Measurements from ENCODE around the gene ABCG8. TPM values are rescaled to one million over a fixed set of nuclear protein-coding genes. Genes with fewer than 3 reads are reported as not detected.

ABCG8 gene
- polyA plus RNA-seq, 1 of the 3 experiments (the other 2 are of a cell fraction) = not detected

- no peak for TF ChIP-seq REST (IDR thresholded peaks at IDR 0.05; ENCODE audit: low read depth, low read length)
- TF ChIP-seq GATA2 (CRISPR knock-in tag; IDR thresholded peaks at IDR 0.05) = no peak
- TF ChIP-seq PBX3 (IDR thresholded peaks at IDR 0.05) = no peak
Observed at GRCh38 chr2:43840965-43841364, 2.2 kb downstream of the ABCG8 start (continued).

GRCh38 chr2:43841949-43842865 lies 3.4 kb downstream of the ABCG8 start:
- Histone ChIP-seq H3K27ac (ENCODE audit: low read depth in 2 of 2, low read length in 1 of 2) (no peak overlapping the region), H2AFZ (ENCODE audit: low read depth) (no peak overlapping the region), H3K4me2 (no peak overlapping the region), H3K9me2 (no peaks in the 10 kb centered on the region), H3K9ac (no peak overlapping the region), H3K9me3 (no peaks in the 10 kb centered on the region), H3K79me2 (ENCODE audit: insufficient read depth) (no peaks in the 10 kb centered on the region), H3K36me3 (replicated peaks in 1 of 2; ENCODE audit: control insufficient read depth in 1 of 2, insufficient read depth in 2 of 2, low read length in 1 of 2) (no peaks in the 10 kb centered on the region), H3K4me3 (ENCODE audit: low read depth in 2 of 2, low read length in 1 of 2) (no peak overlapping the region), H4K20me1 (ENCODE audit: insufficient read depth) (no peaks in the 10 kb centered on the region), H3K27me3 (ENCODE audit: insufficient read depth) (peaks cover 46% of the 10 kb centered on the region), H3F3A (replicated peaks; ENCODE audit: insufficient read depth) (no peaks in the 10 kb centered on the region), H3K4me1 (ENCODE audit: control insufficient read depth in 1 of 2, insufficient read depth in 2 of 2, low read depth in 1 of 2, low read length in 1 of 2) (peaks cover 0 to 3% of the 10 kb centered on the region in 2 experiments; a peak in 1 of 4 replicates)
- TF ChIP-seq RCOR1 (IDR thresholded peaks at IDR 0.05; ENCODE audit: low read length) = no peak
- TF ChIP-seq RAD21 (IDR thresholded peaks at IDR 0.05; ENCODE audit: low read length) = no peak
- TF ChIP-seq USF1 (IDR thresholded peaks at IDR 0.05; ENCODE audit: borderline replicate concordance, low read depth) = no peak
- TF ChIP-seq FOSL2 (IDR thresholded peaks at IDR 0.05; ENCODE audit: borderline replicate concordance, low read depth) = no peak
- no peak for DNase-seq
- CTCF ChIA-PET = interaction anchor here (1.4 to 1.7 kb wide), 2 partner anchors 12 to 36 kb away, joined by 3 to 8 read pairs; no protein-coding TSS in a partner anchor
- POLR2A ChIA-PET = no interaction called here
- WGBS (ENCODE audit: low lambda C conversion rate) = 83% methylated on average over 14 of the region's 14 CpGs
